SK-N-SH treated with all-trans-retinoic acid at 6 μM for 48 hours (cell line): ENCODE data around the gene CENPP.

Experiments used
- ATAC-seq: fragments of 200-7000 bp; cut with Tn5 transposase; 3 replicates; pipeline ENCODE4 v1.9.1; 2020; ENCODE audit warnings: mild to moderate bottlenecking, moderate library complexity
- ARNTL ChIP-seq: fragments of 450-650 bp; formaldehyde crosslinking; IDR thresholded peaks from 2 replicates; pipeline ENCODE4 v1.5.0; 2020; ENCODE audit warnings: low read depth, mild to moderate bottlenecking, moderate library complexity, borderline replicate concordance
- BACH2 ChIP-seq: fragments of 250-450 bp; sonication (Bioruptor Pico); IDR thresholded peaks from 2 replicates; pipeline ENCODE4 v1.9.0; 2021; ENCODE audit warnings: mild to moderate bottlenecking, borderline replicate concordance
- CSDC2 ChIP-seq: fragments of 250-450 bp; sonication (Bioruptor Pico); IDR thresholded peaks from 2 replicates; pipeline ENCODE4 v1.5.0; 2020; ENCODE audit warnings: mild to moderate bottlenecking, moderate library complexity
- ESRRG ChIP-seq: fragments of 250-450 bp; sonication (Bioruptor Pico); IDR thresholded peaks from 2 replicates; pipeline ENCODE4 v1.6.1; 2021; ENCODE audit warnings: mild to moderate bottlenecking
- GLIS3 ChIP-seq: fragments of 250-450 bp; sonication (Bioruptor Pico); IDR thresholded peaks from 2 replicates; pipeline ENCODE4 v1.5.0; 2020; ENCODE audit warnings: mild to moderate bottlenecking, moderate library complexity
- ISL1 ChIP-seq: fragments of 250-450 bp; sonication (Bioruptor Pico); IDR thresholded peaks from 2 replicates; pipeline ENCODE4 v2.1.2; 2022; ENCODE audit warnings: mild to moderate bottlenecking, moderate library complexity
- OSR1 ChIP-seq: fragments of 250-450 bp; sonication (Bioruptor Pico); IDR thresholded peaks from 2 replicates; pipeline ENCODE4 v1.8.0; 2022; ENCODE audit warnings: moderate library complexity, mild to moderate bottlenecking, inconsistent platforms
- PATZ1 ChIP-seq: fragments of 250-450 bp; sonication (Bioruptor Pico); IDR thresholded peaks from 2 replicates; pipeline ENCODE4 v1.8.0; 2020; ENCODE audit warnings: mild to moderate bottlenecking, moderate library complexity, borderline replicate concordance
- PPARA ChIP-seq: fragments of 250-450 bp; sonication (Bioruptor Pico); IDR thresholded peaks from 2 replicates; pipeline ENCODE4 v1.5.0; 2020; ENCODE audit warnings: mild to moderate bottlenecking, borderline replicate concordance
- RARB ChIP-seq: fragments of 250-450 bp; sonication (Bioruptor Pico); IDR thresholded peaks from 2 replicates; pipeline ENCODE4 v1.8.0; 2021; ENCODE audit warnings: mild to moderate bottlenecking, moderate library complexity
- SNAI2 ChIP-seq: fragments of 250-450 bp; sonication (Bioruptor Pico); IDR thresholded peaks from 2 replicates; pipeline ENCODE4 v1.5.0; 2020; ENCODE audit warnings: mild to moderate bottlenecking, moderate library complexity
- TCF4 ChIP-seq: fragments of 250-450 bp; sonication (Bioruptor Pico); IDR thresholded peaks from 2 replicates; pipeline ENCODE4 v1.8.0; 2021; ENCODE audit warnings: mild to moderate bottlenecking, moderate library complexity, borderline replicate concordance
- TOX ChIP-seq: fragments of 250-450 bp; sonication (Bioruptor Pico); IDR thresholded peaks from 2 replicates; pipeline ENCODE4 v1.8.0; 2021; ENCODE audit warnings: mild to moderate bottlenecking, moderate library complexity, borderline replicate concordance
- TSHZ2 ChIP-seq: fragments of 250-450 bp; sonication (Bioruptor Pico); IDR thresholded peaks from 2 replicates; pipeline ENCODE4 v1.5.0; 2020; ENCODE audit warnings: mild to moderate bottlenecking, moderate library complexity
- ZC3H10 ChIP-seq: fragments of 250-450 bp; sonication (Bioruptor Pico); IDR thresholded peaks from 2 replicates; pipeline ENCODE4 v1.5.1; 2021; ENCODE audit warnings: mild to moderate bottlenecking, moderate library complexity
- ZFP3 ChIP-seq: fragments of 250-450 bp; sonication (Bioruptor Pico); IDR thresholded peaks from 2 replicates; pipeline ENCODE4 v1.5.0; 2020; ENCODE audit warnings: mild to moderate bottlenecking, moderate library complexity
- ZFP30 ChIP-seq: fragments of 450-650 bp; formaldehyde crosslinking; IDR thresholded peaks from 2 replicates; pipeline ENCODE4 v1.5.0; 2022; ENCODE audit warnings: mild to moderate bottlenecking, moderate library complexity
- ZNF565 ChIP-seq: fragments of 450-650 bp; formaldehyde crosslinking; conservative IDR thresholded peaks from 2 replicates; pipeline ENCODE4 v1.5.0; 2020; ENCODE audit warnings: low read depth, mild to moderate bottlenecking, moderate library complexity
- ZNF70 ChIP-seq: fragments of 450-650 bp; formaldehyde crosslinking; IDR thresholded peaks from 2 replicates; pipeline ENCODE4 v1.5.0; 2020; ENCODE audit warnings: mild to moderate bottlenecking, moderate library complexity
- ZNF8 ChIP-seq: fragments of 450-650 bp; formaldehyde crosslinking; IDR thresholded peaks from 2 replicates; pipeline ENCODE4 v1.5.0; 2020; ENCODE audit warnings: mild to moderate bottlenecking, moderate library complexity
- TF ChIP-seq, protein P1 (sequence below): fragments of 250-450 bp; sonication (Bioruptor Pico); IDR thresholded peaks from 2 replicates; pipeline ENCODE4 v1.5.1; 2020; ENCODE audit warnings: low read depth, mild to moderate bottlenecking, moderate library complexity
- TF ChIP-seq, protein P2 (sequence below): fragments of 250-450 bp; sonication (Bioruptor Pico); IDR thresholded peaks from 2 replicates; pipeline ENCODE4 v1.8.0; 2021; ENCODE audit warnings: low read depth, mild to moderate bottlenecking, moderate library complexity, borderline replicate concordance

CENPP gene

DNA sequence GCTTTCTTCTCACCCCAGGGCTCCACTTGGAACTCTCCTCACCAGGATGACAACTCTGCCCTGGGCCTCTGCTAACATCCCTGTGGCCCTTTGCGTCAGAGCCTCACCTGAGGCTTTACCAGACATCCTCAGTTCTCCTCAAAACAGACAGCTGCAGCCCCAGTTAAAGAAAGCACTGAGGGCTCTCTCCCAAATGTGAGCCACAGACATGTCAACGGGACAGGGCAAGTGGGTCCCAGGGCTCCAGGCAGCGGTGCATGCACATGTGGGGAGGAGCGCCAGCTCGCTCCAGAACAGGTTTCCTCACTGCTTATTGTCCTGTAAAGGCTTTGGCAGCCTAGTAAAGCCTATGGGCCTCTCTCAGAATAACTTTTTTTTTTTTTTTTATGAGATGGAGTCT lies 306.9 kb downstream of the CENPP start:
- TF ChIP-seq ZNF8: no peak
- no peak for TF ChIP-seq ZNF70 (CRISPR knock-in tag)
- ATAC-seq: no peak

DNA sequence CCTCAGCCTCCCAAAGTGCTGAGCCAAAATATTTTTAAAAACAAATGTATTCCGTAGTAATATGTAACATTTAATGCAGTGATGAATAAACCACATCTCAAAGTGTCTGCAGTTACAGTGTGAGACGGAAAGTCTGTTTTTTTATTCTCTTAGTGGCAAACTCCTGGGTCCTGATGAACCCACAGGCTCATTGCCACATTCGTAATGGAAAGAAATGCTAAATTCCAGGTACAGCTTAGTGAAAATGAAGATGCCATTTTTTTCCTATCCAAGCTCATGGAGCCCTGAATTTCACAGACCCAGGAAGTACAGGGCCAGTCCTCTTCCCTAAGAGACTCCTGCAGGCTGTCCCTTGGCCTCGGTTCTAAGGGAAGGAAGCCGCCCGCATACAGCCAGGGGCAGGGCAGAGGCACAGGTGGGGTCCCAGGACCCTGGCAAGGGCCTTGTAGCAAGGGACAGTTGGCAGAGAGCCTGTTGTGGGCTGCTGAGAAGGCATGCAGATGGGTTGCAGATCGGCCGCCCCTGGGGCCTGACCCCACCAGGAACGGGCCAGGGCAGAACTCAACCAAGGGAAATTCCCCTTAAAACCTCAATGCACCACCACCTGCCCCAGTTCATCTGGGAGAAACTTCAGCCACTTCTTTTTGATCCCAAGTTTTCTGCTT lies 308.0 kb downstream of the CENPP start:
- no peak for ATAC-seq
- TF ChIP-seq, protein P1, sequence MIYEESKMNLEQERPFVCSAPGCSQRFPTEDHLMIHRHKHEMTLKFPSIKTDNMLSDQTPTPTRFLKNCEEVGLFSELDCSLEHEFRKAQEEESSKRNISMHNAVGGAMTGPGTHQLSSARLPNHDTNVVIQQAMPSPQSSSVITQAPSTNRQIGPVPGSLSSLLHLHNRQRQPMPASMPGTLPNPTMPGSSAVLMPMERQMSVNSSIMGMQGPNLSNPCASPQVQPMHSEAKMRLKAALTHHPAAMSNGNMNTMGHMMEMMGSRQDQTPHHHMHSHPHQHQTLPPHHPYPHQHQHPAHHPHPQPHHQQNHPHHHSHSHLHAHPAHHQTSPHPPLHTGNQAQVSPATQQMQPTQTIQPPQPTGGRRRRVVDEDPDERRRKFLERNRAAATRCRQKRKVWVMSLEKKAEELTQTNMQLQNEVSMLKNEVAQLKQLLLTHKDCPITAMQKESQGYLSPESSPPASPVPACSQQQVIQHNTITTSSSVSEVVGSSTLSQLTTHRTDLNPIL (CRISPR knock-in tag): no peak
- TF ChIP-seq PATZ1 (CRISPR knock-in tag) (no peak), BACH2 (no peak), ARNTL (no peak), CSDC2 (CRISPR knock-in tag) (no peak), SNAI2 (CRISPR knock-in tag) (no peak), ZFP30 (no peak), TSHZ2 (CRISPR knock-in tag) (no peak), ZC3H10 (CRISPR knock-in tag) (no peak), ZNF8 (no peak), OSR1 (CRISPR knock-in tag) (no peak), PPARA (CRISPR knock-in tag) (no peak)
- TF ChIP-seq, all 23 proteins: peak for 0

GRCh38 chr9:92634712-92635605 lies 309.2 kb downstream of the CENPP start:
- ATAC-seq: peak; percentile 96
- TF ChIP-seq, protein P2, sequence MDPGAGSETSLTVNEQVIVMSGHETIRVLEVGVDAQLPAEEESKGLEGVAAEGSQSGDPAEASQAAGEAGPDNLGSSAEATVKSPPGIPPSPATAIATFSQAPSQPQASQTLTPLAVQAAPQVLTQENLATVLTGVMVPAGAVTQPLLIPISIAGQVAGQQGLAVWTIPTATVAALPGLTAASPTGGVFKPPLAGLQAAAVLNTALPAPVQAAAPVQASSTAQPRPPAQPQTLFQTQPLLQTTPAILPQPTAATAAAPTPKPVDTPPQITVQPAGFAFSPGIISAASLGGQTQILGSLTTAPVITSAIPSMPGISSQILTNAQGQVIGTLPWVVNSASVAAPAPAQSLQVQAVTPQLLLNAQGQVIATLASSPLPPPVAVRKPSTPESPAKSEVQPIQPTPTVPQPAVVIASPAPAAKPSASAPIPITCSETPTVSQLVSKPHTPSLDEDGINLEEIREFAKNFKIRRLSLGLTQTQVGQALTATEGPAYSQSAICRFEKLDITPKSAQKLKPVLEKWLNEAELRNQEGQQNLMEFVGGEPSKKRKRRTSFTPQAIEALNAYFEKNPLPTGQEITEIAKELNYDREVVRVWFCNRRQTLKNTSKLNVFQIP (CRISPR knock-in tag): no peak
- TF ChIP-seq TOX: no peak
- TF ChIP-seq ZNF565: no peak
- no peak for TF ChIP-seq ZNF70 (CRISPR knock-in tag)
- TF ChIP-seq TCF4 (CRISPR knock-in tag): no peak
- TF ChIP-seq, protein P1 (CRISPR knock-in tag): no peak
- TF ChIP-seq ESRRG (CRISPR knock-in tag): no peak
- TF ChIP-seq ZFP30: no peak
- TF ChIP-seq TSHZ2 (CRISPR knock-in tag): no peak
- no peak for TF ChIP-seq ZC3H10 (CRISPR knock-in tag)
- no peak for TF ChIP-seq OSR1 (CRISPR knock-in tag)
- no peak for TF ChIP-seq ZFP3 (CRISPR knock-in tag)
- TF ChIP-seq ARNTL: no peak
- TF ChIP-seq RARB (CRISPR knock-in tag): no peak
- TF ChIP-seq GLIS3: no peak
- TF ChIP-seq PATZ1 (CRISPR knock-in tag): no peak
- TF ChIP-seq ISL1 (CRISPR knock-in tag): no peak
- no peak for TF ChIP-seq ZNF8
- no peak for TF ChIP-seq BACH2
- TF ChIP-seq PPARA (CRISPR knock-in tag): no peak
